ENCODE measurements around the gene LMO2. TPM values are rescaled to one million over a fixed set of nuclear protein-coding genes. Genes with fewer than 3 reads are reported as not detected.
"Not testable (repeated sequence)": the region's sequence is repeated elsewhere in the genome, so short reads cannot be mapped to it uniquely, and the experiment has no call there.

Gene LMO2
- total RNA-seq, 1 donor from 2014 or later: 2.5 TPM

- H3K36me3 ChIP-seq (ENCODE audit: control insufficient read depth, insufficient read depth, low read length): no peaks in the 10 kb centered on the region
- H3K4me3 ChIP-seq (ENCODE audit: low read depth, low read length): no peak overlapping the region
- TF ChIP-seq CTCF (IDR thresholded peaks at IDR 0.05; ENCODE audit: insufficient read depth, low read length, poor library complexity, severe bottlenecking): no peak
- H3K27me3 ChIP-seq (ENCODE audit: control insufficient read depth, insufficient read depth, low read length): peaks cover 9% of the 10 kb centered on the region
- DNase-seq (ENCODE audit: low read depth): no peak
These were observed 64.7 kb downstream of the LMO2 start for GRCh38 chr11:33827206-33827605.

GRCh38 chr11:33825854-33826560, 65.9 kb downstream of the LMO2 start:
- H3K36me3 ChIP-seq (ENCODE audit: control insufficient read depth, insufficient read depth, low read length): no peaks in the 10 kb centered on the region
- TF ChIP-seq CTCF (IDR thresholded peaks at IDR 0.05; ENCODE audit: insufficient read depth, low read length, poor library complexity, severe bottlenecking): no peak
- H3K4me3 ChIP-seq (ENCODE audit: low read depth, low read length): no peak overlapping the region
- DNase-seq (ENCODE audit: low read depth): no peak
- H3K27me3 ChIP-seq (ENCODE audit: control insufficient read depth, insufficient read depth, low read length): peaks cover 16% of the 10 kb centered on the region

GRCh38 chr11:33822981-33823380, 68.9 kb downstream of the LMO2 start:
- not testable (repeated sequence) for H3K36me3 ChIP-seq (ENCODE audit: control insufficient read depth, insufficient read depth, low read length); H3K4me3 ChIP-seq (ENCODE audit: low read depth, low read length); DNase-seq (ENCODE audit: low read depth)
- H3K27me3 ChIP-seq (ENCODE audit: control insufficient read depth, insufficient read depth, low read length): peaks cover 21% of the 10 kb centered on the region

GRCh38 chr11:33819278-33820035, 72.4 kb downstream of the LMO2 start:
- TF ChIP-seq CTCF (IDR thresholded peaks at IDR 0.05; ENCODE audit: insufficient read depth, low read length, poor library complexity, severe bottlenecking): no peak
- H3K27me3 ChIP-seq (ENCODE audit: control insufficient read depth, insufficient read depth, low read length): peaks cover 21% of the 10 kb centered on the region
- DNase-seq (ENCODE audit: low read depth): no peak
- H3K36me3 ChIP-seq (ENCODE audit: control insufficient read depth, insufficient read depth, low read length): no peaks in the 10 kb centered on the region
- H3K4me3 ChIP-seq (ENCODE audit: low read depth, low read length): no peak overlapping the region

Other genes starting within 250 kb of the LMO2 start
- gene C11orf91, start 191.2 kb downstream of the LMO2 start, total RNA-seq: not detected in 2 replicates
- 468 and 469 TPM in 2 replicates for gene CD59, start 155.7 kb downstream of the LMO2 start, total RNA-seq
- 29.9 and 34.6 TPM in 2 replicates for gene FBXO3, start 117.6 kb downstream of the LMO2 start, total RNA-seq
- gene CAPRIN1, start 159.7 kb upstream of the LMO2 start, total RNA-seq: 191 and 213 TPM in 2 replicates
- 21.7 and 23.5 TPM in 2 replicates for gene NAT10, start 213.6 kb upstream of the LMO2 start, total RNA-seq

Data from kidney epithelial cell (primary cell).